BE2C (cell line): ENCODE data around the gene FBLIM1.

Experiments
- DNase-seq: peaks from one replicate; pipeline ENCODE4 v3.0.0-alpha.2; 2020
- H3K27me3 ChIP-seq: fragments of 250-450 bp; sonication (Bioruptor Pico); 2 replicates; pipeline ENCODE4 v1.5.1; 2020; ENCODE audit warnings: mild to moderate bottlenecking
- H3K36me3 ChIP-seq: fragments of 250-450 bp; sonication (Bioruptor Pico); 2 replicates; pipeline ENCODE4 v1.5.1; 2020; ENCODE audit warnings: mild to moderate bottlenecking
- H3K4me1 ChIP-seq: fragments of 250-450 bp; sonication (Bioruptor Pico); 2 replicates; pipeline ENCODE4 v1.5.1; 2020
- H3K4me3 ChIP-seq: 2 replicates; pipeline ENCODE4 v1.5.1; 2011; ENCODE audit warnings: low read depth, low read length
- H3K9me3 ChIP-seq: fragments of 250-450 bp; sonication (Bioruptor Pico); 2 replicates; pipeline ENCODE4 v1.5.1; 2020
- CTCF ChIP-seq: IDR thresholded peaks from 2 replicates; pipeline ENCODE4 v1.5.1; 2012; ENCODE audit warnings: mild to moderate bottlenecking, low read depth, low read length

Gene FBLIM1

GRCh38 chr1:15834406-15835204 is 76.0 kb downstream of the FBLIM1 start:
- no peaks in the 10 kb centered on the region for H3K27me3 ChIP-seq
- no peak for TF ChIP-seq CTCF
- no peaks in the 10 kb centered on the region for H3K9me3 ChIP-seq
- H3K4me1 ChIP-seq, result no peaks in the 10 kb centered on the region
- no peaks in the 10 kb centered on the region for H3K36me3 ChIP-seq
- H3K4me3 ChIP-seq, result peak overlapping the region; percentile 78
- peak; percentile 85 for DNase-seq

- no peak for DNase-seq
- Histone ChIP-seq H3K36me3 (no peaks in the 10 kb centered on the region), H3K9me3 (no peaks in the 10 kb centered on the region), H3K4me1 (no peaks in the 10 kb centered on the region), H3K27me3 (no peaks in the 10 kb centered on the region), H3K4me3 (peak overlapping the region; percentile 71)
- TF ChIP-seq CTCF, result no peak
These were observed 76.7 kb downstream of the FBLIM1 start for GRCh38 chr1:15835205-15835740.

- Histone ChIP-seq H3K4me1 (no peaks in the 10 kb centered on the region), H3K4me3 (peak overlapping the region; percentile 71), H3K36me3 (no peaks in the 10 kb centered on the region), H3K27me3 (no peaks in the 10 kb centered on the region), H3K9me3 (no peaks in the 10 kb centered on the region)
- peak; percentile 95 for DNase-seq
- TF ChIP-seq CTCF, result no peak
These were observed 77.3 kb downstream of the FBLIM1 start for GRCh38 chr1:15835741-15836510.
